ENCODE results near the gene TRAF7. TPM values are rescaled to one million over a fixed set of nuclear protein-coding genes. Genes with fewer than 3 reads are reported as not detected.

The TRAF7 gene
- total RNA-seq, 1 donor from 2014 or later: 17.3 TPM

DNA sequence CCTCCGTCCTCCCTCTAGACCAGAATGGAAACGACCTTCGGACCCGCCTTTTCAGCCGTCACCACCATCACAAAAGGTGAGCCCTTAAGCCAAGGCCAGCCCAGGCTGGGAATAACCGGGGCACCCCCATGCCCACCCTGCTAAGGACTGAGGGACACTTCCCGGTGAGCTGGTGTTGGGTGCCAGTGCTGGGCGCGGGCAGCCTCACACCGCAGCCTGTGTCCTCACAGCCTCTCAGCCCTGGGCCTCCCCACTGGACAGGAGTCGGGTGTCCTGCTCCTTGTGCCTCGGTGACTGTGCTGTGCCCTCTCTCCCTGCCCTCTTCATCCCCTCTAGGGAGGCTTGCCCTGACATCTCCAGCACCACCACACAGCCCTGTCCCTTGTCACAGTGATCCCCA is 10.3 kb downstream of the TRAF7 start:
- DNase-seq: no peak

DNA sequence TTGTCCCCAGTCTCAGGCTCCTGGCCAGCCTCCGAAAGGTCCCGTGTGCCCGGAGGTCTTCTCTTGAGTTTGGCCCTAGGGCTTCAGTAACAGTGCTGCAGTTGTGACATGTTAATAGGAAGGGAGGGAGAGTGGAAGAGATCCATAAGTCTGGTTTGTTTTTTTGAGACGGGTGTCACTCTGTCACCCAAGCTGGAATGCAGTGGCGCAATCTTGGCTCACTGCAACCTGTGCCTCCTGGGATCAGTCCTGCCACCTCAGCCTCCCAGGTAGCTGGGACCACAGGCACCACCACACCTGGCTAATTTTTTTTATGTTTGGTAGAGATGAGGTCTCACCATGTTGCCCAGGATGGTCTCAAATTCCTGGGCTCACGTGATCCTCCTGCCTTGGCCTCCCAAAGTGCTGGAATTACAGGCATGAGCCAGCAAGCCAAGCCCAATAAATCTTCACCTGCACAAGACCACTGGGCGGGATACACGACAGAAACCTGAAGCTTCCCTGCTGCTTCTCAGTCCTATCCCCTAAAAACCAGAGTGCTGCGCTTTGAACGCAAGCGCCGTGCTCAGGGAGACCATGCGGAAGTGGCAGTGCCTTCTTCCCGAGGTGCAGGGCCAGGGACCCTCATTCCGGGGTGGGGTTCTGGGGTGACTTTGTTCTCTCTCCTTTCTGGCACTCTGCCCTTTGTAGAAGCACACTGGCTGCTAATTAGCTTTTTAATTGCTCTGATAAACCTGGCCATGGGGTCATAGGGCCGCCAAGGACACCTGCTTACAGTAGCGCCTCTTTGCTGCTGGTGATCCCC is 10.9 kb downstream of the TRAF7 start:
- no peak for DNase-seq

DNA sequence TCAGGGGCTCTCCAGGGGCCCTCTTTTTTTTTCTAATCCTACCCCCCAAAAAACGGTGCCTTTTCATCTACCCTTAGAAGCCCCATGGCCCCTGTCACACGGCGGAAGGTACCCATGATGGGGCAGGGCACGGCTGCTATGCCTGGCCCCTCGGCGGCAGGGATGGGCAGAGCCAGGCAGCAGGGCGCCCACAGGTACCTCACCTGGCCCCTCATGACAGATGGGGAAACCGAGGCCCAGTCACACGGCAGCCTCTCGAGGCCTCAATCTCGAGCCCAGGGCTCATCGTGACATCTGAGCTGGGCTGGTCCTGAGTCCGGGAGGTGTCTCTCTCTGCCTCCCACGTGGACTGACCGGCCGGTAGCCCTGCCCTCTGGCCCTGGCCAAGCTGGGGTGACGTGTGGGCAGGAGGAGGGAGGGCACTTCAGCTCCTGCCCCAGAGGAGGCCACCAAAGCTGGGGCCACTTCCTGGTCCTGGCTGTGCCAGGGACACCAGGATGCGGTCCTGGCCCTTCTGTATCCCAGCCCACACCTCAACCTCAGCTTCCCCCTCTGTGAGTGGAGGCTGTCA is 11.6 kb downstream of the TRAF7 start:
- DNase-seq: no peak

DNA sequence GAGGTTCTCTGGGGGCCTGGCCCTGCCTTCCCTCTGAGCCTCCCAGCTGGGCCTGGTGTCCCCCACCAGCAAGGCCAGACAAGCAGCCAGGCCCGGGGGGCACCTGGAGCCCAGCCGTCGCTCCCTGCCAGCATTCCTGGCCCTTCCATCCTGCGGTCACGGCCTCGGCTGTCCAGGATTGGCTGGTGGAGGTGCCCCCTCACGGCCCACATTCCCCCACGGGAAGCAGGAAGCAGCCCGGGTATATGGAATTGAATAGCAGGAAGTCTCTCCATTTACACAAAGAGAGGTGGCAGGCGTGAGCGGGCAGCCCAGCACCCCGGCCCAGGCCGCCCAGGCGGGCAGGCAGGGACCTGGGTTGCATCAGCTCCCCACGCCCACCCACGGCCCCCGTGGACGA is 14.5 kb downstream of the TRAF7 start:
- no peak for DNase-seq

DNA sequence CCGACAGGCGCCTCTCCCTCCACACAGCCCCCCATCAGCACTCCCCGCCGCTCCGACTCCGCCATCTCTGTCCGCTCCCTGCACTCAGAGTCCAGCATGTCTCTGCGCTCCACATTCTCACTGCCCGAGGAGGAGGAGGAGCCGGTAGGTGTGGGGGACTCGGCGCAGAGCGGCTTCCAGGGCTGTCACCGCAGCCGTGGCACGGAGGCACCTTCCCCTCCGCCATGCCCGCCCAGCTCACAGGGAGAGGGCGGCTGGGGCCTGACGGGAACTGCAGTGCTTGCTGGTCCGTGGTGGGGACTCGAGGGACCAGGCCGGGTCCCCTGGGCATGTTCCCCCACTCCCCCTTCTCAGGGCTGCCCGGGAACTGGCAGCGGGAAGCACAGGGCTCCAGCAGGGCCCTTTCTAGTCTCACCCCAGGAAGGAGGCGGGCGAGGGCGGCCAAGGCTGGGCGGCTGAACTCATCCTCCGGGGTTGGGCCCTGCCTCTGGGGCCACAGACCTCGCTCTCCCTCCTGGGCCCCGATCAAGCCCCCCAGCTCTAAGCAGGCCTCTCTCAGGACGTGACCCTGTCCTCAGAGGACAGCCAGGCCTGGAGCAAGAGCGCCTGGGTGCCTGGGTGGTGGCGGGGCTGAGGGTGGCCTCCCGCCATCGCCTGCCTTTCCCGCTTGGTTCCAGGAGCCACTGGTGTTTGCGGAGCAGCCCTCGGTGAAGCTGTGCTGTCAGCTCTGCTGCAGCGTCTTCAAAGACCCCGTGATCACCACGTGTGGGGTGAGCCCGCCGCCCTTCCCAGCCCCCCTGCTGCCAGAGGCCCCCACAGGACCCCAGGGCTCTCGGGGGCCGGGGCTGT is 15.2 kb downstream of the TRAF7 start:
- no peak for DNase-seq

DNA sequence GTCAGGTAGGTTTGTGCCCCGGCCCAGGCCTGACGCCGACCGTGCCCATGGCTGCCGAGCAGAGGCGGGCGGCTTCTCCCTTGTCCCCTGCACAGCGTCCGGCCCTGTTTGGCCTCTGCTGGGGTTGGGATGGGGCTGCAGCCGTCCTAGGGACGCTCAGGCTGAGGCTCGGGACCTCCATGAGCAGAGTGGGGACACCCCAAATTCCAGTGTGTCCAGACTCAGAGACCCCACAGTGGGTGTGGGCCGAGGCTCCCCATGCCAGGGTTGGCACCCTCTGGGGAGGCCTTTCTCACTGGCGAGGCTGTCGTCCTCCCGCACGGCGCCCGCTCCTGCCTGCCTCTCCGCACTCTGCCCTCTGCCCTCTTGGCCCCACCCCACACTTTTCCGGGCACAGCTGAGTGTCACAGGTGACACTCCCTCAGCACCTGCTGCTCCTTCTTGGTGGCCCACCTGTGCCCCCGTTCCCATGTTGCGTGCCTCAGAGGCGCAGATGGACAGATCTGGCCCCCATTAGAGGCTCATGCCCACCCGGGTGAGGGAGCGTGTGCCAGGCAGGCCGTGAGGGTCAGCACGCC is 16.1 kb downstream of the TRAF7 start:
- no peak for DNase-seq

DNA sequence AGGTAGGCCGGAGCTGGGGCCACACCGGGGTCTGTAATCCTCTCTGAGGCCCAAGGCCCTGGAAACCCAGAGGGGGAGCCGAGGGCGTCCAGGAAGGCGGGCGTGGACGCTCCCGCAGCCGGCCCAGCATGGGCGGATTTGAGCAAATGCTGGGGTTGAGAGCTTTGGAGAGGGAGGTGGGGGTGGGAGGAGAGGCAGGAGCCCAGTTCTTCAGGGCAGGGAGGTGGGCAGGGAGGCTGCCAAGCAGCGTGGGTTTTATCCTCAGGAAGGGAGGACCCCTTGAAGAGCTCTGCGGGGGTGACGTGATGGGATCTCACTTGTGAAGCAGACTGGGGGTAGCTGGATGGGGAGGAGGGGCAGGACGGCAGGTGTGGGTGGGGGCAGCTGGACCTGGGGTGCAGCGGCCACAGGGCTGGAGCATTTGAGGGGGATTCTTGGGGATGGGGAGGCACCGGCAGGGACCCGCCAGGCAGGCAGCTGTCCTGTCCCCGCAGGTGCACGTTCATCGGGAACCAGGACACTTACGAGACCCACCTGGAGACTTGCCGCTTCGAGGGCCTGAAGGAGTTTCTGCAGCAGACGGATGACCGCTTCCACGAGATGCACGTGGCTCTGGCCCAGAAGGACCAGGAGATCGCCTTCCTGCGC is 17.2 kb downstream of the TRAF7 start:
- DNase-seq: no peak

DNA sequence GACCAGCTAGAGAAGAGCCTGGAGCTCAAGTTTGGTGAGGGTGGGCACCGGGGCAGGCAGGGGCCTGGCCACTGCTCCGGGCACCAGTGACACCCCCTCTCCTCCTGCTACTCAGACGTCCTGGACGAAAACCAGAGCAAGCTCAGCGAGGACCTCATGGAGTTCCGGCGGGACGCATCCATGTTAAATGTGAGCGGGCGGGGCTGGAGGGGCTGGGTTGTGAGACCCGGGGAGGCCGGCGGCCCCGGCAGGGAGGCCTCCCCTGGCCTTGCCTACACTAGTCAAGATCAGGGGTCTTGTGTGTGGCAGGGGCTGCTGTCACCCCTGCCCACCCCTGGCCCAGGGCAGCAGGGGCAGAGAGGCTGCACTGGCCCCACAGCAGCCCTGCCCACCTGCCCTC is 17.8 kb downstream of the TRAF7 start:
- DNase-seq: no peak

DNA sequence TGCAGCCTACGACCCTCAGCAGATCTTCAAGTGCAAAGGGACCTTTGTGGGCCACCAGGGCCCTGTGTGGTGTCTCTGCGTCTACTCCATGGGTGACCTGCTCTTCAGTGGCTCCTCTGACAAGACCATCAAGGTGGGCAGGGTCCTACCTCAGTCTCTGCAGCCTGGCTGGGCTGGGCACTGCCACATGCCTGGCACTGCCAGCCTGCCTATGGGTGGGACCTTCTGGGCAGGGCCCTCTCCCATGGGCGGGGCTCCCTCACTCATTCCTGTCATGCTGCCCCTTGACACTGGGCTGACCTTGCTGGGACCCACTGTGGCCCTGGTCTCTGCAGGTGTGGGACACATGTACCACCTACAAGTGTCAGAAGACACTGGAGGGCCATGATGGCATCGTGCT is 18.3 kb downstream of the TRAF7 start:
- DNase-seq: no peak

DNA sequence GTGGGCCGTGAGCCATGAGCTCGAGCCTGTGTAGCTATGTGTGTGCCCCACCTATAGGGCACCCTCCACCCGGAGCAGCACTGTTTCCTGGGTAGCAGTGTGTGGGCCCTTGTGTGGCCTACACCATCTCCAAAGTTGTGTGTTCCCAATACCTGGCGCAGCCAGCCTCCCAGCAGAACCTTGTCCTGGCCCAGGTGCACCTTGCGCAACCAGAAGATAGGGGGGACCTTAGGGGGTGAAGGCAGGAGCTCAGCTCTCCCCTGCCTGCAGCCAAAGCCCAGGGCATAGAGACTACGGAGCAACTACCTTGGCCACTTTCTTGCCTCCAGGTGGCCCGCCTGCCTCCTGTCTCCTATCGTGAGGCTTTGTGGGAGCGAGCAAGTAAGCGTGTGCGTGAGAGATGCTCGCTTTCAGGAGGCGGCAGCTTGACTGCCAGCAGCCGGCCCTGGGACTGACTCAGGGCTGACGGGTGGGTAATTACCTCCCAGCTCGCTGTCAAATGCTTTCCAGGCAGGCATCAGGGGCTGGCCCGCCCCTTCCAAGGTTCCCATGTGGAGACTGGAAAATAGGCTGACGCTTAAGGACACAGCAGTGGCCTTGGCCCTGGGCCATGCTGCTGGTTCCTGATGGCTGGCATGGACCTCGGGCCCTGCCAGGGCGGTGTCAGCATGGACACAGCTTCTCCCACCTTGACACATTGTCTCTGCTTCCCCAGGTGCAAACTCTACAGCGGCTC is 19.0 kb downstream of the TRAF7 start:
- DNase-seq: no peak

DNA sequence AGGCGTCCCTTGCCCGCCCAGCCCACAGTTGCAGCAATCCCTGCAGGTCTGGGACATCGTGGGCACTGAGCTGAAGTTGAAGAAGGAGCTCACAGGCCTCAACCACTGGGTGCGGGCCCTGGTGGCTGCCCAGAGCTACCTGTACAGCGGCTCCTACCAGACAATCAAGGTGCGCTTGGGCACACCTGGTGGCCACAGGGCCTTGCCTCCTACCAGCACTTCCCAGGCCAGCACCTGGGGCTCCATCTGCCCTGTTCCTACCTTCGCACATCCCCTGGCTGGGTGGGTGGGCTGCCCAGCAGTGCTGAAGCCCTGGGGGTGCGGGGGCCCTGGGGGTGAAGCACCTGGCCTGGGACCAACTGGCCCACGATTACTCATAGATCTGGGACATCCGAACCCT is 19.9 kb downstream of the TRAF7 start:
- no peak for DNase-seq

DNA sequence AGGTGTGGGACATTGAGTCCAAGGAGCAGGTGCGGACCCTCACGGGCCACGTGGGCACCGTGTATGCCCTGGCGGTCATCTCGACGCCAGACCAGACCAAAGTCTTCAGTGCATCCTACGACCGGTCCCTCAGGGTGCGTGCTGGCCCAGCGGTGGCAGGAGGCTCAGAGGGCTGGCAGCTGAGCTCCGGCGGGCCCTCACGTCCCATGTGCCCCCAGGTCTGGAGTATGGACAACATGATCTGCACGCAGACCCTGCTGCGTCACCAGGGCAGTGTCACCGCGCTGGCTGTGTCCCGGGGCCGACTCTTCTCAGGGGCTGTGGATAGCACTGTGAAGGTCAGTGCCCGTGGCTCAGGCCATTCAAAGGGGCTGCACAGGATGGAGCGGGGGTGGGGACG is 20.5 kb downstream of the TRAF7 start:
- DNase-seq: no peak

DNA sequence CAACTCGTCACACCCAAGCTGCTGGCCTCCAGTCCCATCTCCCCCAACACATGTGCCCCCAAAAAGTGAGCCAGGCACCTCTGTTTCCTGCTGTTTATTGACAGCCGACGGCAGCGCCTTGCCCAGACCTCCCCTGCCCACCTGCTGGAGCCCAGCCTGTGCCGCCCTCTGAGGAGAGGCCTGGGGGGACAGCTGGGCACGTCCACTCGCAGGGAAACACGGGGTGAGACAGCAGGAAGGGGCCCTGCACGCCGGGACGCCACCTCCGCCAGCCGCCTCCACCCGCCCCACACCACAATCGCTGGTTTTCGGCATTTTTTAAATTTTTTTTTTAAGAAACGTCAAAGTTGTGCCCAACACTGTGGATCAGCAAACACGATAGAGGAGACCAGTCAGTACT is 21.5 kb downstream of the TRAF7 start:
- DNase-seq: no peak

DNA sequence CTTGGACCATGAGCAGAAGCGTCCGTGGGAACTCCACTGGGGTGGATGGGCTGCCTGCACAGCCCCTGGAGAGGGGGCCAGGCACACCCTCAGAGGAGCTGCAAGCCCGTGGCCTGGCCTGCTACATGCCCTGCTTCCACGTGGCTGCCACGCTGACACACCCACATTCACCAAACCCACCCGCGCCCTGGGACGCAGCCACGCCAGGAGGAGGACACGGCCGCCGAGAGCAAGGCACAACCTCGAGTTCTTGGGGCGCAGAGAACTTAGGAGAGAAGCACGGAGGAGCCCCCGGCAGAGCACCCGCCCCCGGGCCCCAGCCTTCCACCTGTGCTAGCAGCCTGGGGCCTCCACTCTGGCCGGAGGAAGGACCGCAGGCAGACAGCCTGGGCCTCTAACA is 22.0 kb downstream of the TRAF7 start:
- DNase-seq: no peak

DNA sequence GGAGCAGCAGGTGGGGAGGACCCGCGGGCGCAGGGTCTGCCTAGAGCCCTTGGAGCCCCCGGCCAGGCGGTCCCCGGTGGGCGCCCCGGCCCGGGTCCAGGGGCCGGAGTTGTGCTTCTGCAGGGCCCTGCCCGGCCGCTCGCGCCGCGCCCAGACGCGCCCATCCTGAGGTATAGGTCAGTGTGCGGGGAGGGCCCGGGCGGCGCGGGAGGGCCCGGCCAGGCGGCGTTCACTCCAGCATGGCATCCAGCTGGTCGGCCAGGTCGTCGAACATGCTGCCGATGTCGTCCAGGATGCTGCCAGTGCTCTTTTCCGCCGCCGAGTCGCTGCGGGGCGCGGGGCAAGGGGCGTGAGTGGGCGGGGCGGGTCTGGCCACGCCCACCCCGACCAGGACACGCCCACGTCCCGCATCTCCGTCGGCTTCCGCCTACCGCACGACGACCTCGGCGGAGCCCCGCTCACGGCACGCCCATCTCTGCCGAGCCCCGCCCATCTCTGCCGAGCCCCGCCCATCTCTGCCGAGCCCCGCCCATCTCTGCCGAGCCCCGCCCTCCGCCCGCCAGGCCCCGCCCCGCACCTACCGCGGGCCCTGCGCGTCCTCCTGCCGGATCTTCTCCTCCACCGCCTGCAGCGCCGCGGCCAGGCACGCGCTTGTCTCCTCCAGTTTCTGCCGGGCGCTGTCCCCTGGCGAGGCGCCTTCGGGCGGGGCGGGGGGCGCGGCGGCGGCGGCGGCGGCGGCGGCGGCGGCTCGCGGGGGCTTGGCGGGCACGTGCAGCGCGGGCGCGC is 22.9 kb downstream of the TRAF7 start:
- DNase-seq: no peak

DNA sequence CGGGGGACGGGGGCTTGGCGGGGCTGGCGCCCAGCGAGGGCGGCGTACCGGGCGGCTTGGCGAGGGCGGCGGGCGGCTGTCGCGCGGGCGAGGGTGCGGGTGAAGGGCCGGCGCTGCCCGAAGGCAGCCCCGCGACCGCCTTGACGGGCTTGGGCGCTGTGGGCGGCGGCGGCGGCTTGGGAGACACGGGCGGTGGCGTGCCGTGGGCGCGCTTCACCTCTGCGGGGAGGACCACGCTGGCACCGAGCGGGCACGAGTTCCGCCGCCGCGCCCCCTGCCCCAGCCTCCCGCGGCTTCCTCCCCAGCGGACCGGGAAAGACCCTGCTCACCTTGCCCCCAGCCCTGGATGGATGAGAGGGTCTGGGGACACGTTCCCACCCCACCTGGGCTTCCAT is 23.5 kb downstream of the TRAF7 start:
- no peak for DNase-seq

DNA sequence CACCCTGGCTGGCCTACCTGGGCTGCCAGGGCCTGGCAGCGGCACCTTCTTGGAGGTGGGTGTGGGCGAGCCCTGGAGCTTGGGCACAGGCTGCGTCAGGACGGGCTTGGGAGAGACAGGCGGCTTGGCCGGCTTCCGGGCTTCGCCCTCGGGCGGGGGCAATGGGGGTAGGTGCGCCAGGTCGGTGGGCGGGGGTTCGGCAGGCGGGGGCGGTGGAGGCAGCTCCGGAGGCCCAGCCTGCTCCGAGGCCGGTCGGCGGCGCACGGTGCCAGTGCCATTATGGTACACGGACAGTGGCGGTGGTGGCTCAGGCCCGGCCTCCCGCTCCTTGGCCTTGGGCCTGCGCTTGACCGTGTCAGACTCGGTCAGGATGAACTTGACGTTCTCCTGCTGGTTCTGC is 24.0 kb downstream of the TRAF7 start:
- no peak for DNase-seq

DNA sequence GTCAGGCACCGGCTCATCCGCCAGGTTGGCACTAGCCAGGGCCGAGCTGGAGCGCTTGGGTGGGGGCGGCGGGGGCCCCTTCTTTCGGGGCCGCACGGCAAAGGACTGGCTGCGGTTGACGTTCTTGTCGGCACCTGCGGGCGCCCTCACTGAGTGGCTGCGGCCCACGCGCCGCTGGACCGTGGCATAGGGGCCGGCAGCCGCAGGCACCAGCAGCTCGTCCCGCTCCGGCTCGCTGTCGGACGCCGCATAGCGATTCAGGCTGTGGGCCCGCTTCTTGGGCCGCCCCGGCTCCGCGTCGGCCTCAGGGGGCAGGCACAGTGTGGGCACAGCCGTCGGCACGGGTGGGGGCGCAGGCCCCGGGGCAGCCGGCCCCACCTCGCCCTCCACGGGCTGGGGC is 24.9 kb downstream of the TRAF7 start:
- no peak for DNase-seq

DNA sequence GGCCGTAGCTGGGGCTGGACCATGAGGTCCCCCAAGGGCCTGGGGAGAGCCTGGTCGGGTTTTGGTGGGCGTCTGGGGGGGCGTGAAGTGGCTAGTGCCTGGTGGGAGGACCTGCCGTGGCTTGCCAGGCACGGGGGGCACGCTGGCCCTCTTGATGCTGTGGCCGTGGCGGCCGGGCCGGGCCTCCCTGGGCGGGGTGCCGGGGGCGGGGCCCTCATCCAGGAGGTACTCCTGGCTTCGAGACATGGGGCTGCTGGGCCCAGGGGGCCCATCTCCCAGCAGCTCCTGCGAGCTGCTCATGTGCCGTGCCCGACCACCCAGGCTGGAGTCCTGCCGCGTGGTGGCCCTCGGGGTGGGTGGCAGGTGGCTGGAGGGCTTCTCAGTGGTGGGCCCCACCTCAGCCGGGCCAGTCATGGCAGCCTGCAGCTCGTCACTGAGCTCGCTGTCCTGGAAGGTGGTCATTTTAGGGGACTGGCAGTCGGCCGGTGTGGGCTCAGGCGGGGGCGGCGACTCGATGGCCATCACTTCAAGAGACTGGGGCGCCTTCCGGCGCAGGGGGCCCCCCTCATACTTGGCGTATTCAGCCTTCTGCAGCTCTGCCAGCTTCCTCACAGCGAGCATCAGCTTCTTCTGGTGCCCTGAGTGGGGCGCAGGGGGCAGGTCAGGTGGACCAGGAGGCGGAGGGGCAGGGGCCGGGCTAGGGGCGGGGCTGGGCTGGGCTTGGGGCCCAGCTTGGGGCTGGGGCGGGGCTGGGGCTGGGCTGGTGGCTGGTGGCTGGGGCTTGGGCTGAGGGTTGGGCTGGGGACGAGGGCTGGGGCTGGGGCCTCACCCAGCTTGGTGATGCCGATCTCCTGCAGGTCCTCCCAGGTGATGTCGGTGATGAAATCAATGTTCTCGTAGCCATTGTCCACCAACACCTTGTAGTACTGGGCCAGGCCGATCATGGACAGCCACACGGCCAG is 25.7 kb downstream of the TRAF7 start:
- no peak for DNase-seq

DNA sequence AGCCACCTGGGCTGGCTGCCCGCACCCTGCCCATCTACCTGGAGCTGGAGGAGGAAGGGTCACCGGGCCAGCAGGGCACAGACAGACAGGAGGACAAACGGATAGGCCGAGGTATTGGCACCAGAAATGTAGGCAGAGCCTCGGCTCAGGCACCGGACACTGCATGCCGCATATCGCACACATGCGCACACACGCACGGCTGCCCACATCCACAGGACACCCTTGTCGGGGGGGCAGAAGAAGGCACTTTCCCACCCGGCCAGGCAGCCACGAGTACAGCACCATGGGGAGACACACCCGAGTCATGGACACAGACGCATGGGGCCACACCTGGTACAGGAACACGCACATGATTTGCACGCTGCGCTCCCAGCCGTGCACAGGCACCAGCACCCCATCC is 26.4 kb downstream of the TRAF7 start:
- DNase-seq: no peak

Measured in skin of body (tissue), 2 donors.